ENCODE data around the gene MRPS33. TPM values are rescaled to one million over a fixed set of nuclear protein-coding genes. Genes with fewer than 3 reads are reported as not detected.

MRPS33 gene
- total and polyA plus RNA-seq, 2 of the 13 experiments (the other 11 are each of a cell fraction or from before 2014, with no cell fraction given), result 50.9 to 91.0 TPM

- TF ChIP-seq PRMT3 (CRISPR knock-in tag; IDR thresholded peaks at IDR 0.05; ENCODE audit: borderline replicate concordance, low read depth) (no peak), AHDC1 (CRISPR knock-in tag; IDR thresholded peaks at IDR 0.05; ENCODE audit: borderline replicate concordance) (peak; percentile 79; the same call in 1 of the 2 replicates), HINFP (CRISPR knock-in tag; IDR thresholded peaks at IDR 0.05; ENCODE audit: low read depth) (no peak), PAXIP1 (CRISPR knock-in tag; conservative IDR thresholded peaks at IDR 0.05) (peak; percentile 52), WIZ (CRISPR knock-in tag; IDR thresholded peaks at IDR 0.05) (0 out of 2 replicates have a peak, but pooled peaks have one; percentile 36)
- TF ChIP-seq, protein P1, sequence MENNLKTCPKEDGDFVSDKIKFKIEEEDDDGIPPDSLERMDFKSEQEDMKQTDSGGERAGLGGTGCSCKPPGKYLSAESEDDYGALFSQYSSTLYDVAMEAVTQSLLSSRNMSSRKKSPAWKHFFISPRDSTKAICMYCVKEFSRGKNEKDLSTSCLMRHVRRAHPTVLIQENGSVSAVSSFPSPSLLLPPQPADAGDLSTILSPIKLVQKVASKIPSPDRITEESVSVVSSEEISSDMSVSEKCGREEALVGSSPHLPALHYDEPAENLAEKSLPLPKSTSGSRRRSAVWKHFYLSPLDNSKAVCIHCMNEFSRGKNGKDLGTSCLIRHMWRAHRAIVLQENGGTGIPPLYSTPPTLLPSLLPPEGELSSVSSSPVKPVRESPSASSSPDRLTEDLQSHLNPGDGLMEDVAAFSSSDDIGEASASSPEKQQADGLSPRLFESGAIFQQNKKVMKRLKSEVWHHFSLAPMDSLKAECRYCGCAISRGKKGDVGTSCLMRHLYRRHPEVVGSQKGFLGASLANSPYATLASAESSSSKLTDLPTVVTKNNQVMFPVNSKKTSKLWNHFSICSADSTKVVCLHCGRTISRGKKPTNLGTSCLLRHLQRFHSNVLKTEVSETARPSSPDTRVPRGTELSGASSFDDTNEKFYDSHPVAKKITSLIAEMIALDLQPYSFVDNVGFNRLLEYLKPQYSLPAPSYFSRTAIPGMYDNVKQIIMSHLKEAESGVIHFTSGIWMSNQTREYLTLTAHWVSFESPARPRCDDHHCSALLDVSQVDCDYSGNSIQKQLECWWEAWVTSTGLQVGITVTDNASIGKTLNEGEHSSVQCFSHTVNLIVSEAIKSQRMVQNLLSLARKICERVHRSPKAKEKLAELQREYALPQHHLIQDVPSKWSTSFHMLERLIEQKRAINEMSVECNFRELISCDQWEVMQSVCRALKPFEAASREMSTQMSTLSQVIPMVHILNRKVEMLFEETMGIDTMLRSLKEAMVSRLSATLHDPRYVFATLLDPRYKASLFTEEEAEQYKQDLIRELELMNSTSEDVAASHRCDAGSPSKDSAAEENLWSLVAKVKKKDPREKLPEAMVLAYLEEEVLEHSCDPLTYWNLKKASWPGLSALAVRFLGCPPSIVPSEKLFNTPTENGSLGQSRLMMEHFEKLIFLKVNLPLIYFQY (CRISPR knock-in tag; IDR thresholded peaks at IDR 0.05; ENCODE audit: borderline replicate concordance), result no peak
- TF ChIP-seq, protein P2, sequence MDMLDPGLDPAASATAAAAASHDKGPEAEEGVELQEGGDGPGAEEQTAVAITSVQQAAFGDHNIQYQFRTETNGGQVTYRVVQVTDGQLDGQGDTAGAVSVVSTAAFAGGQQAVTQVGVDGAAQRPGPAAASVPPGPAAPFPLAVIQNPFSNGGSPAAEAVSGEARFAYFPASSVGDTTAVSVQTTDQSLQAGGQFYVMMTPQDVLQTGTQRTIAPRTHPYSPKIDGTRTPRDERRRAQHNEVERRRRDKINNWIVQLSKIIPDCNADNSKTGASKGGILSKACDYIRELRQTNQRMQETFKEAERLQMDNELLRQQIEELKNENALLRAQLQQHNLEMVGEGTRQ (IDR thresholded peaks at IDR 0.05; ENCODE audit: low read depth, low read length), result no peak
- TF ChIP-seq, protein P2 (CRISPR knock-in tag; IDR thresholded peaks at IDR 0.05; ENCODE audit: borderline replicate concordance), result no peak
Observed at GRCh38 chr7:141042222-141043193, 27.8 kb upstream of the MRPS33 start (continued).

Measured in HepG2 (cell line).